ENCODE data around the gene GPR39. TPM values are rescaled to one million over a fixed set of nuclear protein-coding genes. Genes with fewer than 3 reads are reported as not detected.

Gene GPR39
- total RNA-seq, 2 experiments from 2014 or later: not detected

DNA sequence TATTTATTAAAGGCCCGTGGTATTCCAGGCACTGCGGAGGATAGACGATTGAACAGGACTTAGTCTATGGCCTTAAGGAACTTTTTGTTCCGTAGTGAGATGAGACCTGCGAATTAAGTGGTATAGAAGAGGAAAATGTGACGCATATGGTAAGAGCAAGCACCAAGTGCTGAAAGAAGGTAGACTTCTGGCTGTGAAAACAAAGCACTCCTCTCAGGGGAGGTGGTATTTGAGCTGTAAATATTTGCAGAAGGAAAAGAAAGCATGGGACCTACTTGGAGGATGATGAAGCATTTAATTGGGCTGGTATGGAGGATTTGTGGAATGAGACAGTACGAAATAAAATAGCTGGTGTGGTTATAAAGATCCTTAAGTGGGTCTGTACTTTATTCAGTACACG, 62.5 kb downstream of the GPR39 start:
- H3K27ac Mint-ChIP-seq: no peak overlapping the region
- no peak for DNase-seq
- ChIA-PET POLR2A (no interaction called here), CTCF (no interaction called here)
- H3K36me3 Mint-ChIP-seq (ENCODE audit: low read depth): no peaks in the 10 kb centered on the region
- no peak for ATAC-seq
- H3K4me3 Mint-ChIP-seq: no peak overlapping the region
- H3K27me3 Mint-ChIP-seq: no peaks in the 10 kb centered on the region
- intact Hi-C loops (cut with DNase I, micrococcal nuclease): no loop called here
- H3K9me3 Mint-ChIP-seq (ENCODE audit: low read depth): no peaks in the 10 kb centered on the region
- no peaks in the 10 kb centered on the region for H3K4me1 Mint-ChIP-seq

DNA sequence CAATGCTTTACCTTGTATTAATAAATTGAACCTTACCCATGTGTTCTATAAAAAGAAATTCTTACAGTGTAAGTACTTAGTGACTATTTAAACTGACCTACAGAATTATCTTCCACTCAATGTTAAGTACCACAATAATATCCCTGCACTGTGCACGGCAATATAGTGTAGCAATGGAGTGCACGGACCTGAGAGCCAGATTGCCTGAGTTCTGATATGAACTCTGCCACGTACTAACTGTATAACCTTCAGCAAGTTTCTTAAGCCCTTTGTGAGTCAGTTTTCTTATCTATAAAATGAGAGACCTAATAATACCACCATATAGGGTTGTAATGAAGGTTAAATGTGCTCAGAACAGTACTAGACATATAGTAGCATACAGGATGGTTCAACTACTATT, 66.2 kb downstream of the GPR39 start:
- CTCF ChIA-PET: no interaction called here

DNA sequence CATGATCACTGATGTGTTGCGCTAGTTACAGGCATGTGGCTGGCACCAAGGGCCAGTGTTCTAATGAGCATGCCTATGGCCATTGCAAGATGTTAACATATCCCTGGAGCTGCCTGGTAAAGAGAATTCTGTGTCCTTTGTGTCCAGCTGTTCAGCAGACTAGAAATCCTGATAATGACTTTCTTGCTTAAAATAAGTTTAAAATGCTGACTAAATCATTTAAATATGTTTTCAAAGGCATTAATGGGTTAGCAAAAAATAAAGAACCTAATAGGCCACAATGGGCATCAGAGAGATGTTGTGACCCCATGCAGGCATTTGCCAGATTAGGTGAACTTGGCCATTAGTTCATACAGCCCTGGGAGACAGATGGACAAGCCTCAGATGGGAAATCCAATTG, 67.5 kb downstream of the GPR39 start:
- ATAC-seq (no peak), DNase-seq (no peak)
- Mint-ChIP-seq H3K4me3 (no peak overlapping the region), H3K27ac (no peak overlapping the region), H3K36me3 (ENCODE audit: low read depth) (no peaks in the 10 kb centered on the region), H3K4me1 (no peaks in the 10 kb centered on the region), H3K27me3 (peaks cover 4% of the 10 kb centered on the region), H3K9me3 (ENCODE audit: low read depth) (peaks cover 2% of the 10 kb centered on the region)
- ChIA-PET CTCF (no interaction called here), POLR2A (no interaction called here)
- intact Hi-C loops (cut with DNase I, micrococcal nuclease): no loop called here

More for the DNA sequence above, 66.2 kb downstream of the GPR39 start:
- Mint-ChIP-seq H3K27me3 (peaks cover 3% of the 10 kb centered on the region), H3K9me3 (ENCODE audit: low read depth) (peaks cover 2% of the 10 kb centered on the region), H3K27ac (no peak overlapping the region), H3K4me3 (no peak overlapping the region), H3K4me1 (no peaks in the 10 kb centered on the region), H3K36me3 (ENCODE audit: low read depth) (no peaks in the 10 kb centered on the region)
- POLR2A ChIA-PET: no interaction called here
- no peak for DNase-seq
- no peak for ATAC-seq
- intact Hi-C loops (cut with DNase I, micrococcal nuclease): no loop called here

DNA sequence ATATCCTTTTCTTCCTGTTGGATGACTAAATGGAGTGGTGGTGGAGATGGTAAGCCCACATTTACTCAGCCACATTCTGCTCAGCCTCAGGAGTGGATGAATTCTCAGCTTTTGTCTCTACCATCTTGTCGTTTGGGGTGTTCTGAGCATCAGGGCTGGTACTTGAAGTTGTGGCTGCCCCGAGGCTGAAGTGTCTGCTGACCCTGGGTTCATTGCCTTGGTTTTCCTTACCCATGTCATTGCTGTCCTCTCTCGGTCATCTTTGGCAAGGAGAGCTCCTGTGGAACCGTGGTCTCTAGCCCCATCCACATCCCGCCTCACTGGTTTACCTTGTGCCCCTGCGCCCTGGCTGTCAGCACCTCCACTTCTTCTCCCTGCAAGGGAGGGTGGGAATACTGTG, 71.9 kb downstream of the GPR39 start:
- Mint-ChIP-seq H3K27ac (no peak overlapping the region), H3K9me3 (ENCODE audit: low read depth) (peaks cover 2% of the 10 kb centered on the region), H3K4me3 (no peak overlapping the region), H3K36me3 (ENCODE audit: low read depth) (no peaks in the 10 kb centered on the region), H3K27me3 (peaks cover 7% of the 10 kb centered on the region), H3K4me1 (no peaks in the 10 kb centered on the region)
- DNase-seq (no peak), ATAC-seq (no peak)
- intact Hi-C loops (cut with DNase I, micrococcal nuclease): no loop called here
- POLR2A ChIA-PET: no interaction called here
- CTCF ChIA-PET: interaction anchor here (0.6 kb wide), 1 partner anchor 1271 kb away, joined by 3 read pairs; no protein-coding TSS in a partner anchor

DNA sequence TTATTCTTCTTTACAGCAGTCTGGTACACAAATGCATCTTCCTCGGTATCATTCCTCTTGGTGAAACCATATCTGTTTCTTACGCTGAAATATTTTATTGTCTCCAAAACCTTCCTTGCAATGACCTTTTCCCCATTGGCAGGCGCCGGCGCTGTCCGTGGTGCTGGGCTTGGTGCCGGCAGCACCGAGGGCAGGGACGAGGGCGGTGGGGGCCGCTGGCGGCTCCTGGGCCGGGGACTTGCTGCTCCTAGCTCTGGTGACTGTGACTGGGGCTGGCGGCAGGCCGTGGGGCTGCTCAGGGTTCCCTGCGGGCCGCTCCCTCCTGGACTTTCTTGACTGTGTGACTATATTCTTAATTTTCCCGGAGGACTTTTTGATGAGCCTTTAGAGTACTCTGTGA, 72.5 kb downstream of the GPR39 start:
- intact Hi-C loops (cut with DNase I, micrococcal nuclease): no loop called here
- POLR2A ChIA-PET: no interaction called here
- Mint-ChIP-seq H3K36me3 (ENCODE audit: low read depth) (no peaks in the 10 kb centered on the region), H3K4me1 (no peaks in the 10 kb centered on the region), H3K27me3 (peaks cover 7% of the 10 kb centered on the region), H3K27ac (no peak overlapping the region), H3K9me3 (ENCODE audit: low read depth) (peaks cover 2% of the 10 kb centered on the region), H3K4me3 (no peak overlapping the region)
- CTCF ChIA-PET: interaction anchor here (0.6 kb wide), 1 partner anchor 1270 kb away, joined by 3 read pairs; no protein-coding TSS in a partner anchor
- no peak for ATAC-seq
- peak; percentile 7 for DNase-seq

DNA sequence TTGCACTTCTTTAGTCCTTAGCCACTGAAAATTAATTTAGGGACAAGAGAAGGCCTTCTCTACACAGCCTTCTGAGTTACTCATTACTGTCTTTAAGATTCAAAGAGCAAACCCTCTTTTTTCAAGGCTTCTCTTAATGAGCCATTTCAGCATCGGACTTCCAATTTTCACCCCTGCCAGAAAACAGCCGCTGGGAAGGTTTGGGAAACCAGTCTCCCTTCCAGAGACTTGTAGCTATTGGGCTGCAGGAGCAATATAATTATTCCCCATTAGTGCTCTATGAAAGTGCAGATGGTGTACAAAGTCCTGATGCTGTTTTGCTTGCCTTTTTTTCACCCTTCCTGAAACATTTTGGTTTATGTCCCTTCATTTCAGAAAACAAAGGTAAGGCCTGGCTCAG, 79.3 kb downstream of the GPR39 start:
- intact Hi-C loops (cut with DNase I, micrococcal nuclease): no loop called here
- DNase-seq: no peak
- Mint-ChIP-seq H3K27me3 (no peaks in the 10 kb centered on the region), H3K36me3 (ENCODE audit: low read depth) (no peaks in the 10 kb centered on the region), H3K27ac (no peak overlapping the region), H3K4me3 (no peak overlapping the region), H3K4me1 (no peaks in the 10 kb centered on the region), H3K9me3 (ENCODE audit: low read depth) (no peaks in the 10 kb centered on the region)
- ChIA-PET POLR2A (no interaction called here), CTCF (no interaction called here)
- no peak for ATAC-seq

DNA sequence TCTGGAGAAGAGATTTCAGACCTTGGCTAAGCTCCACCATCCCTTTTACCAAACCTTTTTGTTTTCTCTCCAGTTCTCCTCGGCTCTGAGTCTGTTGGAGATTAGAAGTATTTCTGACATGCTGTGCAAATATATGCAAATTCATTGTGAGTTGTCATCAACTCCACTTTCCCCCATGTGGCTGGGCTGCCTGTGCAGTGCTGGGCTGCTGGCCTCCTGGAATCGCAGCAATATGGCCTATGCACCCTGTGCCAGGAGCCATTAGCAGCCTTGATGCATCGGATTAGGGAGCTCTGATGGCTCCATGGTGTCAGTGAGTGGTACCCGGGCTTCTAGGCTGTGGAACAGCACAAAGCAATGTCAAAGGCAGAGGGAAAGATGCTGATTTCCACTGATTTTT, 80.0 kb downstream of the GPR39 start:
- no peaks in the 10 kb centered on the region for H3K4me1 Mint-ChIP-seq
- no peaks in the 10 kb centered on the region for H3K27me3 Mint-ChIP-seq
- no peak overlapping the region for H3K4me3 Mint-ChIP-seq
- H3K36me3 Mint-ChIP-seq (ENCODE audit: low read depth): no peaks in the 10 kb centered on the region
- intact Hi-C loops (cut with DNase I, micrococcal nuclease): no loop called here
- ATAC-seq (no peak), DNase-seq (no peak)
- H3K9me3 Mint-ChIP-seq (ENCODE audit: low read depth): peaks cover 2% of the 10 kb centered on the region
- ChIA-PET POLR2A (no interaction called here), CTCF (no interaction called here)
- no peak overlapping the region for H3K27ac Mint-ChIP-seq

DNA sequence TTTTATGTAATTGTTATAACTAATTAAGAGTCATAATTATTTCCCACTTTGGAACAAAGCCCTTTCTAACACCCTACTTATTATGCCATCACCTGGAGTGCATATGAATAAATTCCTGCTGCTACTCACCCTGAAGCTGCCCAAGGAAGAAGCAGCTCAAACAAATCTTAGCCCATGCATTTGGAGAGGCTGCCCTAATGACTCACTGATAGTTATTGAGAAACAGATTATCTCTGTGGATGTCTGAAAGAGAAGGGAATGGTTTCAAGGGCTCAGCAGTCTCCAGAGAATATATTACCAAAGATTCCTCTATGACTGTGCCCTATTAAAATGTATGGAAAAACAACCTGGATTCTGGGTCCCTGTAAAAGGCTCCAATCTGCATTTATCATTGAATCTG, 81.0 kb downstream of the GPR39 start:
- POLR2A ChIA-PET: no interaction called here

DNA sequence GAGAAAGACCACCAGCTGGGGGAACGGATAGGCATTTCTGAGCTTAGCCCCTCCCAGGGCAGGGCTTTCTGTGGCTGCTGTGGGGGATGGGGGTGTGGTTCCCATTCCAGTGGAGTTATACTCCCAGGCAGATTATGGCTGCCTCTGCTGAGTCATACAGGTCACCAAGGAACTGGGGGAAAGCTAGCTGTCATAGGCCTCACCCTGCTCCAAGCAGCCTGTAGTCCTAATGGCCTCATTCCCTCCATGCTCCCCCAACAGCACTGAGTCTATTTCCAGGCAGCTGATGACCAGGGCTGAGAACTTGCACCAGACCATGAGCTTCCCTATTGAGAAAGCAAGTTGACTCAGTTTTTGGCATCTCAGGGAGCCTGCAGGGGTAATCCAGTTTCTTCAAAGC, 87.1 kb downstream of the GPR39 start:
- ChIA-PET CTCF (interaction anchor here (1.0 kb wide), 1 partner anchor 593 kb away, joined by 3 read pairs; no protein-coding TSS in a partner anchor), POLR2A (no interaction called here)
- DNase-seq: no peak
- peaks cover 12% of the 10 kb centered on the region for H3K9me3 Mint-ChIP-seq (ENCODE audit: low read depth)
- H3K4me3 Mint-ChIP-seq: no peak overlapping the region
- intact Hi-C loops (cut with DNase I, micrococcal nuclease): no loop called here
- H3K36me3 Mint-ChIP-seq (ENCODE audit: low read depth): no peaks in the 10 kb centered on the region
- H3K27ac Mint-ChIP-seq: no peak overlapping the region
- no peaks in the 10 kb centered on the region for H3K4me1 Mint-ChIP-seq
- no peak for ATAC-seq
- H3K27me3 Mint-ChIP-seq: no peaks in the 10 kb centered on the region

More for the DNA sequence above, 81.0 kb downstream of the GPR39 start:
- no peaks in the 10 kb centered on the region for H3K4me1 Mint-ChIP-seq
- DNase-seq (no peak), ATAC-seq (no peak)
- H3K27ac Mint-ChIP-seq: no peak overlapping the region
- H3K36me3 Mint-ChIP-seq (ENCODE audit: low read depth): no peaks in the 10 kb centered on the region
- CTCF ChIA-PET: no interaction called here
- no peak overlapping the region for H3K4me3 Mint-ChIP-seq
- H3K27me3 Mint-ChIP-seq: no peaks in the 10 kb centered on the region
- H3K9me3 Mint-ChIP-seq (ENCODE audit: low read depth): peaks cover 5% of the 10 kb centered on the region
- intact Hi-C loops (cut with DNase I, micrococcal nuclease): no loop called here

DNA sequence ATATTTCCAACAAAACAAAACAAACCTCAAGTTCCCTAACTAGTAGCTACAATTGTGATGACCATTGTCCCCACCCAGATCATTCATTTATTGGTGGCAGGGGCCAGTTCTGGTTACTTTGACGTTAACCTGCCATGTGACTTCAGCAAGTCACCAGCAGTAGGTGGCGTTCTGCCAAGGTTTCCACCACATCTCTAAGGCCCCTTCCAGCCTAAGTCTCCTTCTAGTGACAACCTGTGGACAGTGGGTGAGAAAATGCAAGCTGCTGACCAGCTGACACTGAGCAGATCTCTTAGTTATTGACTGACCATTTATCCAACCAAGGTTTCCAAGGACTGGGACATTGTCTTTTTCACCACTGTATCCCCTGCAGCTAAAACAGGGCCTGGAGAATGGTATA, 98.4 kb downstream of the GPR39 start:
- CTCF ChIA-PET: no interaction called here

DNA sequence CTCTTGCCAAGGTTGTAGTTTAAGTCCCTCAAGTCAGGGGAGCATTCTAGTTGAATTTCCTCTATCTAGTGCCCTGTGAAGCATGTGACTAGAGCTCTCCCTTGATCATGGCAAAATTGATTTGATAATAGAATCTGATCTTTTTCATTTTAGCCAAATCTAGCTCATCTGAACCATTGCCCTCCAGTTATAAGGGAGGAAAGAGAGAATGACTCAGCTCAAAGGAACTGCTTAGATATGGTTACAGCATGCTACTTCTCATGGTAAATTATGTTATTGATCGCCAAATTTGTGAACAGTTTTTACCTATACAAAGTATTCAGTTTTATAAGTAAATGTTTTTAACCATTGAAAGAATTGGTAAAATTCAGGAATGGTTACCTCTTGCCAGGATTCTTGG, 100.8 kb downstream of the GPR39 start:
- no peak overlapping the region for H3K4me3 Mint-ChIP-seq
- H3K4me1 Mint-ChIP-seq: no peaks in the 10 kb centered on the region
- CTCF ChIA-PET: no interaction called here
- peaks cover 2% of the 10 kb centered on the region for H3K9me3 Mint-ChIP-seq (ENCODE audit: low read depth)
- intact Hi-C loops (cut with DNase I, micrococcal nuclease): no loop called here
- POLR2A ChIA-PET: no interaction called here
- DNase-seq: no peak
- H3K36me3 Mint-ChIP-seq (ENCODE audit: low read depth): no peaks in the 10 kb centered on the region
- no peak for ATAC-seq
- no peaks in the 10 kb centered on the region for H3K27me3 Mint-ChIP-seq
- no peak overlapping the region for H3K27ac Mint-ChIP-seq

More for the DNA sequence above, 98.4 kb downstream of the GPR39 start:
- H3K9me3 Mint-ChIP-seq (ENCODE audit: low read depth): no peaks in the 10 kb centered on the region
- ATAC-seq: no peak
- no peak for DNase-seq
- POLR2A ChIA-PET: no interaction called here
- H3K4me1 Mint-ChIP-seq: no peaks in the 10 kb centered on the region
- no peaks in the 10 kb centered on the region for H3K36me3 Mint-ChIP-seq (ENCODE audit: low read depth)
- no peak overlapping the region for H3K27ac Mint-ChIP-seq
- no peak overlapping the region for H3K4me3 Mint-ChIP-seq
- intact Hi-C loops (cut with DNase I, micrococcal nuclease): no loop called here
- H3K27me3 Mint-ChIP-seq: no peaks in the 10 kb centered on the region

DNA sequence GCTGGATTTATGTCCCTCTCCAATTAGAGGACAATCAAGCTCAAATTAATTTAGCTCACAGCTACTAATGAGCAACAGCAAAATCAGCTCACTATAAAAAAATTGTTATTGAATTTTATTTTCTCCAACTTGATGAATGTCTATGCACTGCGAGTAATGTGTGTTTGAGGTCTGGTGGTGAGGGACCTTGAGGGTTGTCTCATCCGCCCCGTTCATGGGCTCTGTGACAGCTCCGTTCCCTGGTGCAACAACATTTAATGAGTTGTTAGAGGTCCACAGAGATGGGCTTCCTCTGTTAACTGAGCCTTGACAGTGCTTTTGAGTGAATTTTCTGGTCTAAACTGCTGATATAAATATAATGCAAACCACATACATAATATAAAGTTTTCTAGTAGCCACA, 101.7 kb downstream of the GPR39 start:
- intact Hi-C loops (cut with DNase I, micrococcal nuclease): no loop called here
- CTCF ChIA-PET: interaction anchor here (0.6 kb wide), 1 partner anchor 752 kb away, joined by 3 read pairs; no protein-coding TSS in a partner anchor
- DNase-seq (no peak), ATAC-seq (no peak)
- Mint-ChIP-seq H3K27ac (no peak overlapping the region), H3K27me3 (no peaks in the 10 kb centered on the region), H3K4me1 (no peaks in the 10 kb centered on the region), H3K4me3 (no peak overlapping the region), H3K36me3 (ENCODE audit: low read depth) (no peaks in the 10 kb centered on the region), H3K9me3 (ENCODE audit: low read depth) (peaks cover 2% of the 10 kb centered on the region)
- POLR2A ChIA-PET: no interaction called here

DNA sequence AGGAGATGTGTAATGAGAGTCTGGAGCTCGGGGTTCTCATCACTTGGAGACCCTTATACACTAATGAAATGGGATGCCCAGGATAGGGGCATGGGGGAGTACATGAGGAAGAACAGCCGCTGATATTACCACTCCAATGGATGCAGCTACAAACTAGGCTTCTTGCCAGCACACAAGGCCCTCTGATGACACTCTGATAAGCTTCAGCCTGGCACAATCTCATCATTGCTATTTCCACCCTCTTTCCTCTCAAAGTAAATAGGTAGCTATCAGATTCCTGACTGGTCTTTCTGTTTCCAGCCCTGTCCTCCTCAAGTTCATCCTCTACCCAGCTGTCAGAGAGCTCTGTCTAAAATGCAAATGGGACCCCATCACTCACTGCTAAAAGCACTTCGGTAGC, 103.0 kb downstream of the GPR39 start:
- Mint-ChIP-seq H3K4me1 (no peaks in the 10 kb centered on the region), H3K27me3 (no peaks in the 10 kb centered on the region), H3K9me3 (ENCODE audit: low read depth) (peaks cover 2% of the 10 kb centered on the region), H3K36me3 (ENCODE audit: low read depth) (no peaks in the 10 kb centered on the region), H3K4me3 (no peak overlapping the region), H3K27ac (no peak overlapping the region)
- intact Hi-C loops (cut with DNase I, micrococcal nuclease): no loop called here
- ChIA-PET CTCF (interaction anchor here (0.5 kb wide), 1 partner anchor 1281 kb away, joined by 3 read pairs; no protein-coding TSS in a partner anchor), POLR2A (no interaction called here)
- no peak for DNase-seq
- ATAC-seq: no peak

Data from activated CD4-positive, alpha-beta T cell treated with anti-CD3 and anti-CD28 coated beads for 36 hours (primary cell).